Gastroesophageal sphincter (tissue), 3 donors: Measurements from ENCODE around the gene ASB1.

Experiments
- EP300 ChIP-seq: sonication (generic); formaldehyde crosslinking; IDR thresholded peaks from one replicate; pipeline ENCODE4 v1.6.1; 2017; ENCODE audit warnings: antibody characterized with exemption, mild to moderate bottlenecking
- POLR2A ChIP-seq, 2 donors: fragments of 450-650 bp; IDR thresholded peaks; one replicate each; pipeline ENCODE4 v1.6.1; 2017; ENCODE audit warnings: antibody characterized with exemption in 2 of 2, mild to moderate bottlenecking in 2 of 2, moderate library complexity in 1 of 2
- POLR2AphosphoS5 ChIP-seq: sonication (generic); formaldehyde crosslinking; IDR thresholded peaks from one replicate; pipeline ENCODE4 v1.6.1; 2017; ENCODE audit warnings: antibody characterized with exemption
- TF ChIP-seq, protein P1 (sequence below), 4 experiments: fragments of 200-600 bp in 2 of 4; fragments of 450-650 bp in 2 of 4; sonication (generic) in 1 of 4; IDR thresholded peaks; one replicate each; pipeline ENCODE4 v1.5.1; 2017 to 2019; ENCODE audit warnings: antibody characterized with exemption in 4 of 4, mild to moderate bottlenecking in 2 of 4, moderate library complexity in 2 of 4

DNA sequence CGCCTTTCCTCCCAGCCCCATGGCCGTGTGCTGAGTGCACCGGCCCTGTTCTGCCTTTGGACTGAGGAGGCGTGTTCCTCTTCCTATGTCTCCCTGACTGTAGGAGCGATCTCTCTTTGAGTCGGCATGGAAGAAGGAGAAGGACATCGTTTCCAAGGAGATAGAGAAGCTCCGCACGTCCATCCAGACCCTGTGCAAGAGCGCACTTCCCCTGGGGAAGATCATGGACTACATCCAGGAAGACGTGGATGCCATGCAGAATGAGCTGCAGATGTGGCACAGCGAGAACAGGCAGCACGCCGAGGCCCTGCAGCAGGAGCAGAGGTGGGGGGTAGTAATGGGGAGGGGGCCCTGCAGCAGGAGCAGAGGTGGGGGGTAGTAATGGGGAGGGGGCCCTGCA is 29.4 kb upstream of the ASB1 start:
- TF ChIP-seq, protein P1, sequence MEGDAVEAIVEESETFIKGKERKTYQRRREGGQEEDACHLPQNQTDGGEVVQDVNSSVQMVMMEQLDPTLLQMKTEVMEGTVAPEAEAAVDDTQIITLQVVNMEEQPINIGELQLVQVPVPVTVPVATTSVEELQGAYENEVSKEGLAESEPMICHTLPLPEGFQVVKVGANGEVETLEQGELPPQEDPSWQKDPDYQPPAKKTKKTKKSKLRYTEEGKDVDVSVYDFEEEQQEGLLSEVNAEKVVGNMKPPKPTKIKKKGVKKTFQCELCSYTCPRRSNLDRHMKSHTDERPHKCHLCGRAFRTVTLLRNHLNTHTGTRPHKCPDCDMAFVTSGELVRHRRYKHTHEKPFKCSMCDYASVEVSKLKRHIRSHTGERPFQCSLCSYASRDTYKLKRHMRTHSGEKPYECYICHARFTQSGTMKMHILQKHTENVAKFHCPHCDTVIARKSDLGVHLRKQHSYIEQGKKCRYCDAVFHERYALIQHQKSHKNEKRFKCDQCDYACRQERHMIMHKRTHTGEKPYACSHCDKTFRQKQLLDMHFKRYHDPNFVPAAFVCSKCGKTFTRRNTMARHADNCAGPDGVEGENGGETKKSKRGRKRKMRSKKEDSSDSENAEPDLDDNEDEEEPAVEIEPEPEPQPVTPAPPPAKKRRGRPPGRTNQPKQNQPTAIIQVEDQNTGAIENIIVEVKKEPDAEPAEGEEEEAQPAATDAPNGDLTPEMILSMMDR (IDR thresholded peaks at IDR 0.05): no peak
- no peak for TF ChIP-seq POLR2AphosphoS5
- no peak for TF ChIP-seq POLR2A (IDR thresholded peaks at IDR 0.05)
- no peak for TF ChIP-seq EP300
